Natural killer cell (primary cell): Measurements from ENCODE around the gene ST13. TPM values are rescaled to one million over a fixed set of nuclear protein-coding genes. Genes with fewer than 3 reads are reported as not detected.
"Not testable (repeated sequence)": the region's sequence is repeated elsewhere in the genome, so short reads cannot be mapped to it uniquely, and the experiment has no call there.

Experiments used
- ATAC-seq, 3 donors: fragments of 150-1000 bp in 2 of 3; fragments of 200-7000 bp in 1 of 3; cut with Tn5 transposase; 1 replicate in 1 of 3; 2 replicates in 2 of 3; pipeline ENCODE4 v1.10.0; 2021; ENCODE audit warnings: mild to moderate bottlenecking in 2 of 3, moderate library complexity in 2 of 3
- DNase-seq, 2 donors: peaks; one replicate each; pipeline versions ENCODE4 v3.0.0 to v3.0.0-alpha.2; 2013 to 2021; ENCODE audit warnings: mixed read lengths in 1 of 2
- H3K27ac ChIP-seq: one replicate; pipeline ENCODE4 v1.5.1; 2013; ENCODE audit warnings: mild to moderate bottlenecking, low read length
- H3K27me3 ChIP-seq: one replicate; pipeline ENCODE4 v1.6.1; 2013; ENCODE audit warnings: low read length; ENCODE audit not compliant: control insufficient read depth, insufficient read depth
- H3K36me3 ChIP-seq: one replicate; pipeline ENCODE4 v1.6.1; 2013; ENCODE audit warnings: low read length; ENCODE audit not compliant: control insufficient read depth, insufficient read depth
- H3K4me1 ChIP-seq: one replicate; pipeline ENCODE4 v1.6.1; 2013; ENCODE audit warnings: low read length; ENCODE audit not compliant: control insufficient read depth, insufficient read depth
- H3K4me3 ChIP-seq: one replicate; pipeline ENCODE4 v1.5.1; 2013; ENCODE audit warnings: low read length
- H3K9me3 ChIP-seq: one replicate; pipeline ENCODE4 v1.6.1; 2013; ENCODE audit warnings: low read length; ENCODE audit not compliant: control insufficient read depth, insufficient read depth
- H3K27ac Mint-ChIP-seq, 2 donors: one replicate each; pipeline ENCODE4 v1.8.0; 2022; ENCODE audit warnings: mild to moderate bottlenecking in 2 of 2, mixed read lengths in 2 of 2, moderate library complexity in 1 of 2
- H3K27me3 Mint-ChIP-seq, 2 donors: one replicate each; pipeline ENCODE4 v1.8.0; 2022; ENCODE audit warnings: low read depth in 2 of 2, mixed read lengths in 2 of 2
- H3K36me3 Mint-ChIP-seq: one replicate; pipeline ENCODE4 v1.8.0; 2022; ENCODE audit warnings: mixed read lengths
- H3K4me1 Mint-ChIP-seq, 2 donors: one replicate each; pipeline ENCODE4 v1.8.0; 2022; ENCODE audit warnings: mixed read lengths in 2 of 2
- H3K4me3 Mint-ChIP-seq: one replicate; pipeline ENCODE4 v1.8.0; 2022; ENCODE audit warnings: mild to moderate bottlenecking, moderate library complexity, mixed read lengths
- H3K9me3 Mint-ChIP-seq, 2 donors: one replicate each; pipeline ENCODE4 v1.8.0; 2022; ENCODE audit warnings: mixed read lengths in 2 of 2
- WGBS: methylation state at CpG from one replicate; pipeline ENCODE4 v1.1.7; 2013; ENCODE audit warnings: missing lambda C conversion rate; ENCODE audit not compliant: insufficient coverage; 5-methylcytosine and 5-hydroxymethylcytosine counted together
- intact Hi-C: fragments of 100-400 bp; cut with micrococcal nuclease; formaldehyde crosslinking; loops from one replicate; pipeline ENCODE4 v1.14.2; 2022
- total RNA-seq, 4 donors: library from RNA; stranded (reverse); fragments of 120-200 nt in 1 of 4; gene quantifications; one replicate each; pipeline versions ENCODE4 v1.2.3 to v1.2.4, GENCODE V29; 2013 to 2022
- TF ChIP-seq, protein P1 (sequence below): fragments of 200-600 bp; IDR thresholded peaks from one replicate; pipeline ENCODE4 v1.8.0; 2022; ENCODE audit warnings: antibody characterized with exemption

ST13 gene
- total RNA-seq, 3 donors from 2014 or later (not counting 1 experiment from before 2014, with no cell fraction given) = 72.2 to 81.9 (median 77.5) TPM

DNA sequence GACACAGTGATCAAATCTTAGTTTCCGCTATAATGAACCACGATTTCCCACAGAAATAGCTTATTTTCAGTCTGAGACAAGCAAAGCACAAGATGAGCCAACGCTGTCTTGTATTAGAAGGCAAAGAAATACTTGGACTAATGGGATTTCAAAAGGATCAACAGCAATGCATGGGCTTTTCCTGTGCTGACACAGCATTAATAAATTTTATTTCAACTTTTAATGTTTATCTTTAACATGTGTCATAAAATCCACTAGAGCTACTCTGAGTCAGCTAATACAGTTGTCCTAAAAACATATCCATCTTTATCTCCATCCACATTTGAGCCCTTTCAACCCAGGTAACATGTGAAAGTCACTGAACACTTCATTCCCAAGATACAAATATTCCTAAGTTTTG is 21.8 kb downstream of the ST13 start:
- ATAC-seq (no peak), DNase-seq (no peak)
- Mint-ChIP-seq H3K36me3 (peaks cover 8% of the 10 kb centered on the region), H3K27ac (no peak overlapping the region), H3K4me3 (no peak overlapping the region), H3K4me1 (no peaks in the 10 kb centered on the region), H3K27me3 (no peaks in the 10 kb centered on the region), H3K9me3 (no peaks in the 10 kb centered on the region)
- H3K4me3 ChIP-seq = no peak overlapping the region
- no peaks in the 10 kb centered on the region for H3K9me3 ChIP-seq
- H3K4me1 ChIP-seq = no peaks in the 10 kb centered on the region
- H3K27me3 ChIP-seq = no peaks in the 10 kb centered on the region
- H3K36me3 ChIP-seq = peaks cover 77% of the 10 kb centered on the region
- H3K27ac ChIP-seq = no peak overlapping the region
- WGBS = 100% methylated on average over 3 of the region's 3 CpGs
- intact Hi-C loops = no loop called here
- TF ChIP-seq, protein P1, sequence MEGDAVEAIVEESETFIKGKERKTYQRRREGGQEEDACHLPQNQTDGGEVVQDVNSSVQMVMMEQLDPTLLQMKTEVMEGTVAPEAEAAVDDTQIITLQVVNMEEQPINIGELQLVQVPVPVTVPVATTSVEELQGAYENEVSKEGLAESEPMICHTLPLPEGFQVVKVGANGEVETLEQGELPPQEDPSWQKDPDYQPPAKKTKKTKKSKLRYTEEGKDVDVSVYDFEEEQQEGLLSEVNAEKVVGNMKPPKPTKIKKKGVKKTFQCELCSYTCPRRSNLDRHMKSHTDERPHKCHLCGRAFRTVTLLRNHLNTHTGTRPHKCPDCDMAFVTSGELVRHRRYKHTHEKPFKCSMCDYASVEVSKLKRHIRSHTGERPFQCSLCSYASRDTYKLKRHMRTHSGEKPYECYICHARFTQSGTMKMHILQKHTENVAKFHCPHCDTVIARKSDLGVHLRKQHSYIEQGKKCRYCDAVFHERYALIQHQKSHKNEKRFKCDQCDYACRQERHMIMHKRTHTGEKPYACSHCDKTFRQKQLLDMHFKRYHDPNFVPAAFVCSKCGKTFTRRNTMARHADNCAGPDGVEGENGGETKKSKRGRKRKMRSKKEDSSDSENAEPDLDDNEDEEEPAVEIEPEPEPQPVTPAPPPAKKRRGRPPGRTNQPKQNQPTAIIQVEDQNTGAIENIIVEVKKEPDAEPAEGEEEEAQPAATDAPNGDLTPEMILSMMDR = no peak

DNA sequence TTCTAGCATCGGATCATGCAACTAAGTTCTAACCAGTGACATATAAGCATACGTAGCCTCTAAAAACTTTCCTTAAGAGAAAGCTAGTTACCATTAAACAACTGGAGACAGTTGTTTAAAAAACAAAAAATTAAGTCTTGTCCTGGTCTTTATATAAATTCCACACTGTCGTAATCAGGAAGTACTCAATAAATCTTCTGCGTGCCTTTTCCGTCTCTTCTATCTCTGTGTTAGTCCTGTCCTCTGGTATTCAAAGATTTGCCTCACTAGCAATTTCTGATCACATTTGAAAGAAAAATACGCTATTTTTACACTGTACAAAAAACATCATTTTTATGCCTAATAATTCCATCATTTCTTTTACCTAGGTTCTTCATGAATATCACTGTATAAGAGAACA is 27.3 kb downstream of the ST13 start:
- H3K9me3 Mint-ChIP-seq = no peaks in the 10 kb centered on the region
- TF ChIP-seq, protein P1 = no peak
- 85% methylated on average over 6 of the region's 6 CpGs for WGBS
- no peak overlapping the region for H3K4me3 ChIP-seq
- no peak for ATAC-seq
- no peaks in the 10 kb centered on the region for H3K27me3 ChIP-seq
- H3K4me3 Mint-ChIP-seq = no peak overlapping the region
- no peak overlapping the region for H3K27ac Mint-ChIP-seq
- H3K4me1 ChIP-seq = no peaks in the 10 kb centered on the region
- no peaks in the 10 kb centered on the region for H3K4me1 Mint-ChIP-seq
- H3K27ac ChIP-seq = no peak overlapping the region
- peaks cover 8% of the 10 kb centered on the region for H3K36me3 Mint-ChIP-seq
- H3K9me3 ChIP-seq = no peaks in the 10 kb centered on the region
- no peak for DNase-seq
- no peaks in the 10 kb centered on the region for H3K27me3 Mint-ChIP-seq
- intact Hi-C loops = no loop called here
- H3K36me3 ChIP-seq = peaks cover 63% of the 10 kb centered on the region

- Mint-ChIP-seq H3K27me3 (no peaks in the 10 kb centered on the region), H3K4me1 (no peaks in the 10 kb centered on the region), H3K27ac (no peak overlapping the region), H3K9me3 (no peaks in the 10 kb centered on the region), H3K4me3 (no peak overlapping the region), H3K36me3 (peaks cover 8% of the 10 kb centered on the region)
- 99% methylated on average over 6 of the region's 7 CpGs for WGBS
- DNase-seq = no peak
- intact Hi-C loops = no loop called here
- Histone ChIP-seq H3K4me1 (no peaks in the 10 kb centered on the region), H3K36me3 (peaks cover 49% of the 10 kb centered on the region), H3K4me3 (no peak overlapping the region), H3K27ac (no peak overlapping the region), H3K27me3 (no peaks in the 10 kb centered on the region), H3K9me3 (no peaks in the 10 kb centered on the region)
- no peak for ATAC-seq
- TF ChIP-seq, protein P1 = no peak
Measured at GRCh38 chr22:40826984-40827741, 29.3 kb downstream of the ST13 start.

- H3K4me1 ChIP-seq, H3K27ac ChIP-seq, H3K27me3 Mint-ChIP-seq, H3K4me3 Mint-ChIP-seq, H3K9me3 Mint-ChIP-seq, H3K27ac Mint-ChIP-seq, H3K4me3 ChIP-seq, H3K4me1 Mint-ChIP-seq, ATAC-seq, H3K9me3 ChIP-seq, intact Hi-C loops, H3K36me3 Mint-ChIP-seq, H3K27me3 ChIP-seq, DNase-seq: not testable (repeated sequence)
- peaks cover 40% of the 10 kb centered on the region for H3K36me3 ChIP-seq
- 100% methylated on average over 1 of the region's 2 CpGs for WGBS
Measured at GRCh38 chr22:40826292-40826691, 30.1 kb downstream of the ST13 start.
